PFSK-1 (cell line): ENCODE measurements around the gene OTP.

Experiments
- POLR2AphosphoS5 ChIP-seq: IDR thresholded peaks from 2 replicates; pipeline ENCODE4 v1.6.1; 2012; ENCODE audit warnings: low read depth, mild to moderate bottlenecking, control low read depth, low read length, moderate library complexity
- TAF1 ChIP-seq: IDR thresholded peaks from 2 replicates; pipeline ENCODE4 v1.6.1; 2012; ENCODE audit warnings: low read length, control low read depth, borderline replicate concordance; ENCODE audit not compliant: insufficient read depth

GRCh38 chr5:77670526-77670925 lies 32.0 kb upstream of the OTP start:
- TF ChIP-seq TAF1 (no peak), POLR2AphosphoS5 (no peak)
